BJ (cell line): ENCODE results near the gene NEURL1B. TPM values are rescaled to one million over a fixed set of nuclear protein-coding genes. Genes with fewer than 3 reads are reported as not detected.

Source experiments
- CTCF ChIA-PET: fragments of 350-600 bp; formaldehyde crosslinking; extraction: SDS; loops from one replicate; lab custom pipeline; 2021; ENCODE audit warnings: antibody characterized with exemption, inconsistent platforms; lab: Yijun Ruan, JAX
- POLR2A ChIA-PET: fragments of 300-600 bp; sonication (Branson Sonifier 250); formaldehyde crosslinking; extraction: SDS; loops from one replicate; lab custom pipeline; 2021; ENCODE audit warnings: antibody characterized with exemption; lab: Charles Lee
- DNase-seq: peaks from one replicate; pipeline ENCODE4 v3.0.0-alpha.2; 2011; ENCODE audit warnings: low read depth
- H3K27me3 ChIP-seq: 2 replicates; pipeline ENCODE4 v1.6.0; 2011; ENCODE audit warnings: low read length; ENCODE audit not compliant: control insufficient read depth, insufficient read depth
- H3K36me3 ChIP-seq: 2 replicates; pipeline ENCODE4 v1.5.1; 2011; ENCODE audit warnings: low read length; ENCODE audit not compliant: control insufficient read depth, insufficient read depth
- H3K4me3 ChIP-seq: 2 replicates; pipeline ENCODE4 v1.5.1; 2011; ENCODE audit warnings: low read depth, mild to moderate bottlenecking, control low read depth, low read length
- polyA plus RNA-seq: library from polyadenylated mRNA; depleted of rRNA; stranded (reverse); fragments of >200 nt; gene quantifications from 2 replicates; pipeline ENCODE4 v1.2.3, GENCODE V29; 2011
- TF ChIP-seq, protein P1 (sequence below): IDR thresholded peaks from 2 replicates; pipeline ENCODE4 v1.5.1; 2011; ENCODE audit warnings: low read depth, mild to moderate bottlenecking, control low read depth, inconsistent platforms, low read length, moderate library complexity; ENCODE audit not compliant: insufficient read depth

The NEURL1B gene
- polyA plus RNA-seq, 1 experiment = 2.3 TPM

DNA sequence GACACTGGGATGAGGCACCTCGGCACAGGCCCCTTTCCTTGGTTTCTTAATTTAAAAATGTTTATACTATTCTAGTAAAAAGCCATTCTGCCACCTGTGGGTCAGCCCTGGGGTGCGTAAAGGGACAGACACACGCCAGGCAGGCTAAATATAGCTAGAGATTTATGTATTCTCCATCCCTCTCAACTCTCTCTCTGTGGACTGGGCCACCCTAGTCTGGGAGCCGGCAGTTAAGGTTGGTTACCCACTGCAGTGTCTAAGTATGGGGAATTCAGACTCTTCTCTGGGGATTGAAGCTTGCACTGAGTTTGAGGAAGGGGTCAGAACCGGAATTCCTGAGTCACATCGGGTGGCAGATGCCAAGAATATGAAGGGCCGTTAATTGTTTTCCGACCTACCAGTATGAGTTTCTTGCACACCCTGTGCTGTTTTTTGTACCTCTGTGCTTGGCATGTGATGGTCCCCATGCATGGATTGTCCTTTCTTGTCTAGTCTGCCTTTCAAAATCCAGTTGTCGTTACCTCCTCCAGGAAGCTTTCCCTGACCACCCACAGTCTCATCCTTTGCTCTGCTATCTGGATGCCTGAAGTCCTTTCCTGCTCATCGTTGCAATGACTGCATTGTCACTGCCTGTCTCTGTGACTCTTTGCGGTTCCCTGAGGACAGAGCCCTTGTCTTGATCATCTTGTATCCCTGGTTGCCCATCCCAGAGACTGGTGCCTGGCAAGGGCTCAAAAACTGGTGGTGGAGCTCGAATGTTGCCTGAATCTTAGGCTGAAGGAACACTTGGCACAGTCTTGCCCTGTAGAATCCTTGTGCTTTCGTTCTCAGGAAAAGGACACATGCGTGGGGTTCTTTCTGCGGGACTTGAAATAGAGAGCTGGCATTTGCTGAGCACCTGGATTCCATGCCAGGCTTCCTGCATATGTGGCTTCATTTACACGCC is 2.1 kb downstream of the NEURL1B start:
- POLR2A ChIA-PET = no interaction called here
- H3K4me3 ChIP-seq = no peak overlapping the region
- TF ChIP-seq, protein P1, sequence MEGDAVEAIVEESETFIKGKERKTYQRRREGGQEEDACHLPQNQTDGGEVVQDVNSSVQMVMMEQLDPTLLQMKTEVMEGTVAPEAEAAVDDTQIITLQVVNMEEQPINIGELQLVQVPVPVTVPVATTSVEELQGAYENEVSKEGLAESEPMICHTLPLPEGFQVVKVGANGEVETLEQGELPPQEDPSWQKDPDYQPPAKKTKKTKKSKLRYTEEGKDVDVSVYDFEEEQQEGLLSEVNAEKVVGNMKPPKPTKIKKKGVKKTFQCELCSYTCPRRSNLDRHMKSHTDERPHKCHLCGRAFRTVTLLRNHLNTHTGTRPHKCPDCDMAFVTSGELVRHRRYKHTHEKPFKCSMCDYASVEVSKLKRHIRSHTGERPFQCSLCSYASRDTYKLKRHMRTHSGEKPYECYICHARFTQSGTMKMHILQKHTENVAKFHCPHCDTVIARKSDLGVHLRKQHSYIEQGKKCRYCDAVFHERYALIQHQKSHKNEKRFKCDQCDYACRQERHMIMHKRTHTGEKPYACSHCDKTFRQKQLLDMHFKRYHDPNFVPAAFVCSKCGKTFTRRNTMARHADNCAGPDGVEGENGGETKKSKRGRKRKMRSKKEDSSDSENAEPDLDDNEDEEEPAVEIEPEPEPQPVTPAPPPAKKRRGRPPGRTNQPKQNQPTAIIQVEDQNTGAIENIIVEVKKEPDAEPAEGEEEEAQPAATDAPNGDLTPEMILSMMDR = no peak
- no peak for DNase-seq
- H3K27me3 ChIP-seq = no peaks in the 10 kb centered on the region
- CTCF ChIA-PET = interaction anchor here (1.2 to 4.1 kb wide), 4 partner anchors 21 to 164 kb away, joined by 3 to 22 read pairs (median 6); no protein-coding TSS in a partner anchor
- H3K36me3 ChIP-seq = no peaks in the 10 kb centered on the region

DNA sequence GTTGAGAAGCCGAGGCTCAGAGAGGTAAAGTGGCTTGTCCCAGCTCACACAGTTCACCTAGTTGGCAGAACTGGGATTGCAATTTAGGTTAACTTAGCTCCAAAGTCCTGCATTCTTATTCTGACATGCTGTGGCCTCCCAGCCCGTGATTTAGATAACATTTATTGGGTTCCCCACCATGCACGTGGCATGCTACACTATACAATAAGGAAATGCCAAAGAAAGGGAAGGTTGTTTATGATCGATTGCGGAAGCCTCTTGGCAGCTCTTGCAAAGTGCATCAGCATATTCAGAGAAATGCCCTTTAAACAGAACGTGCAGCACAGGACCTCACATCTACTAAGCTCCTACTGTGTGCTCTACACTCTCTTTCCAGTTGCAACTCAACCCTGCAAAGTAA is 3.2 kb downstream of the NEURL1B start:
- CTCF ChIA-PET = interaction anchor here (1.3 to 4.1 kb wide), 2 partner anchors 52 to 59 kb away, joined by 3 to 22 read pairs; no protein-coding TSS in a partner anchor

DNA sequence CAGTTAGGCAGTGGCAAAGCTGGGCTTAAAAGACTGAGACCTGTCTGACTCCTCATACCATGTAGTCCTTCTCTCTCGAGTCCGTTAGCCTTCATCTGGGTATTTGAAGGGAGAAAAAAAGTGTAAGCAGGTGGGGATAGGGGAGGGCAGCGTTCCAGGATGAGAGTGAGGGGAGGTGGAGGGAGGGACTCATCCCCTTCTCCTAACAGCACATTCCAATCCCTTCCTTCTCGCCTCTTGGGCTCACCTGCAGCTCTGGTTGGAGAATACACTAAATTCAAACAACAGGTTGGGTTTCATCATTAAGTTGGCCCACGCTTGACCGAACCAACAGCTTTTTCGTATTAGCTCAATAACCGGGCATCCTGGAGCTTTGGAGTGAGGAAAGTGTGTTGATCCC is 3.6 kb downstream of the NEURL1B start:
- H3K36me3 ChIP-seq = no peaks in the 10 kb centered on the region
- no peaks in the 10 kb centered on the region for H3K27me3 ChIP-seq
- ChIA-PET POLR2A (no interaction called here), CTCF (interaction anchor here (4.1 kb wide), 1 partner anchor 52 kb away, joined by 22 read pairs; no protein-coding TSS in a partner anchor)
- no peak overlapping the region for H3K4me3 ChIP-seq
- no peak for DNase-seq
- TF ChIP-seq, protein P1 = no peak

More for the DNA sequence above, 3.2 kb downstream of the NEURL1B start:
- H3K36me3 ChIP-seq = no peaks in the 10 kb centered on the region
- TF ChIP-seq, protein P1 = no peak
- H3K4me3 ChIP-seq = no peak overlapping the region
- H3K27me3 ChIP-seq = no peaks in the 10 kb centered on the region
- POLR2A ChIA-PET = no interaction called here
- DNase-seq = no peak

DNA sequence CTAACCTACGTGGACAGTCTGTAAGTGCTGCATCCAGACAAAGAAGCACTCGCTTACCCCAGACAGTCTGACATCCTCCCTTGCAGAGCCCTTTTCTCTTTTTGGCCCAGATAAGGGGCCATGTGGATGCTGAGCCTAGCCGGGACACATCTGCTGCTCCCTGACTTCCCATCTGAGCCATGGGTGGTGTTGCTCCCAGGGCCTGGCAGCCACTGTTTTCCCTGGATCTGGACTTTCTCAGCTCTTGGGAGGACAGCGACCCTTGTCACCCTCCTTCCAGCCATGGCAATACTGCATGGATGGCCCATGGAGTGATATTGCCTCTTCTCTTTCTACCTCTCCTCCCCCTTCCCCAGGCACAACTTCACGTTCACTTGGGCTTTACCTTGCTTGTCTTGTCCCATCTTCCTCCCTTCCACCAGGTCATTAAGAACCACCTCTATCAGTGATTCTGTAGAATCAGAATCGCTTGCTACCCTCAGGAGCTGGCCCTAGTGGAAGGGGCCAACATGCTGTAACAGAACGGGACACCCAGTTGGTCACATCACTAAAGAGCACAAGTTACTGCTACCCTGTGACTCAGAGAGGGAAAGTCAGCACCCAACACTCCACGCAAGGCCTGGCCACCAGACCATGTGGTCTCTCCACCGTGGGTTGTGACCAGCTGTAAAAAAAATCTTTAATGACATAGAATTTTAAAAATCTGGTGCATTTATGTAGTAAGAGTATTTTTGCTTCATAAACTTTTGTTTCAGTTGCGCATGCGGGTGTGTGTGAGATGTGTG is 4.4 kb downstream of the NEURL1B start:
- Histone ChIP-seq H3K27me3 (no peaks in the 10 kb centered on the region), H3K4me3 (no peak overlapping the region), H3K36me3 (no peaks in the 10 kb centered on the region)
- TF ChIP-seq, protein P1 = no peak
- DNase-seq = no peak
- ChIA-PET CTCF (no interaction called here), POLR2A (no interaction called here)
